Measurements from ENCODE around the gene ANGPTL3. TPM values are rescaled to one million over a fixed set of nuclear protein-coding genes. Genes with fewer than 3 reads are reported as not detected.
"Not testable (repeated sequence)": the region's sequence is repeated elsewhere in the genome, so short reads cannot be mapped to it uniquely, and the experiment has no call there.

The ANGPTL3 gene
- total RNA-seq, 2 donors from 2014 or later: 0.12 TPM; not detected in 1

DNA sequence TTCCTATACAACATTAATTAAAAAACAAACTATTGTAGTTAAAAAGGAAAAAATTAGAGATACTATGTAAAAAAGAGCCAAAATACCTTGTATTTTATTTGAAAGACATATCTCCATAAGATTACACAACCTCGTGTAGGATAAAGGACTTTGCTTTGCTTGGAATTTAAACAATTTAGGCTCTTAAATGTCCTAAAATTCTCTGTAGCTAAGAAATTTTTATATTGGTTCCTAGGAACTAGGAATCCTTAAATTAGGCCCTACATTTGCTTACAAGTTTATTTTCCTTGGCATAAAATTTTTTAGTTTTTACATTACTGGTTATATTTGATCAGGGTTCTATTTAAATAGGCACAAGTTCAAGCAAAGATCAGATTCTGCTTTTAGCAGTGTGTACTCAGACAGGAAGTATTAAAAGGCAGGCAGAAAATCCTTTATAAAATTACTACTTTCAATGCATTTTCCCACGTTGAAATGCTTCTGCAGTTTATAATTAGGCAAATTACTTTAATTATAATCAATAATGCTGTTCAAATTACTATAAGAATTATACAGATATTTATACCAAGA lies 3.4 kb upstream of the ANGPTL3 start:
- no peaks in the 10 kb centered on the region for H3K9me3 ChIP-seq
- H3K4me1 ChIP-seq: no peaks in the 10 kb centered on the region
- H3K4me3 ChIP-seq: no peak overlapping the region
- H3K36me3 ChIP-seq: no peaks in the 10 kb centered on the region
- TF ChIP-seq, protein P1, sequence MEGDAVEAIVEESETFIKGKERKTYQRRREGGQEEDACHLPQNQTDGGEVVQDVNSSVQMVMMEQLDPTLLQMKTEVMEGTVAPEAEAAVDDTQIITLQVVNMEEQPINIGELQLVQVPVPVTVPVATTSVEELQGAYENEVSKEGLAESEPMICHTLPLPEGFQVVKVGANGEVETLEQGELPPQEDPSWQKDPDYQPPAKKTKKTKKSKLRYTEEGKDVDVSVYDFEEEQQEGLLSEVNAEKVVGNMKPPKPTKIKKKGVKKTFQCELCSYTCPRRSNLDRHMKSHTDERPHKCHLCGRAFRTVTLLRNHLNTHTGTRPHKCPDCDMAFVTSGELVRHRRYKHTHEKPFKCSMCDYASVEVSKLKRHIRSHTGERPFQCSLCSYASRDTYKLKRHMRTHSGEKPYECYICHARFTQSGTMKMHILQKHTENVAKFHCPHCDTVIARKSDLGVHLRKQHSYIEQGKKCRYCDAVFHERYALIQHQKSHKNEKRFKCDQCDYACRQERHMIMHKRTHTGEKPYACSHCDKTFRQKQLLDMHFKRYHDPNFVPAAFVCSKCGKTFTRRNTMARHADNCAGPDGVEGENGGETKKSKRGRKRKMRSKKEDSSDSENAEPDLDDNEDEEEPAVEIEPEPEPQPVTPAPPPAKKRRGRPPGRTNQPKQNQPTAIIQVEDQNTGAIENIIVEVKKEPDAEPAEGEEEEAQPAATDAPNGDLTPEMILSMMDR (IDR thresholded peaks at IDR 0.05): no peak
- no peak overlapping the region for H3K9ac ChIP-seq (ENCODE audit: low read depth in 2 of 2, low read length in 2 of 2)
- DNase-seq: no peak
- H3K27me3 ChIP-seq: no peaks in the 10 kb centered on the region
- H3K27ac ChIP-seq: no peak overlapping the region
- intact Hi-C loops (cut with DNase I): no loop called here

DNA sequence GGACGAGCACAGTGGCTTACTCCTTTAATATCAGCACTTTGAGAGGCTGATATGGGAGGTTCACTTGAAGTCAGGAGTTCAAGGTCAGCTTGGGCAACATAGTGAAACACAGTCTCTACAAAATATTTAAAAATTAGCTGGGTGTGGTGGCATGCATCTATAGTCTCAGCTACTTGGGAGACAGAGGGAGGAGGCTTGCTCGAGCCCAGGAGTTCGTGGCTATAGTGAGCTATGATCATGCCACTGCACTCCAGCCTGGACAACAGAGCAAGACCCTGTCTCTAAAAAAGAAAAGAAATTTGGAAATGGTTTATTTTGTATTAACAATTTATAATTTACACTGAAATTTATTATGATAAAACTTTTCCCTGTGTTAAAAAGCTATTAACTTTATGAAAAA lies 1.7 kb upstream of the ANGPTL3 start:
- Histone ChIP-seq H3K27ac (no peak overlapping the region), H3K27me3 (no peaks in the 10 kb centered on the region), H3K9ac (ENCODE audit: low read depth in 2 of 2, low read length in 2 of 2) (no peak overlapping the region), H3K9me3 (no peaks in the 10 kb centered on the region), H3K4me1 (no peaks in the 10 kb centered on the region), H3K36me3 (no peaks in the 10 kb centered on the region), H3K4me3 (no peak overlapping the region)
- intact Hi-C loops (cut with DNase I): no loop called here
- TF ChIP-seq, protein P1 (IDR thresholded peaks at IDR 0.05): no peak
- no peak for DNase-seq

- H3K9me3 ChIP-seq: no peaks in the 10 kb centered on the region
- TF ChIP-seq, protein P1 (IDR thresholded peaks at IDR 0.05): no peak
- H3K36me3 ChIP-seq: no peaks in the 10 kb centered on the region
- H3K4me1 ChIP-seq: no peaks in the 10 kb centered on the region
- no peak overlapping the region for H3K27ac ChIP-seq
- no peak for DNase-seq
- no peak overlapping the region for H3K4me3 ChIP-seq
- no peaks in the 10 kb centered on the region for H3K27me3 ChIP-seq
- intact Hi-C loops (cut with DNase I): no loop called here
- H3K9ac ChIP-seq (ENCODE audit: low read depth in 2 of 2, low read length in 2 of 2): no peak overlapping the region
These were observed 1.7 kb downstream of the ANGPTL3 start for GRCh38 chr1:62599044-62599443.

DNA sequence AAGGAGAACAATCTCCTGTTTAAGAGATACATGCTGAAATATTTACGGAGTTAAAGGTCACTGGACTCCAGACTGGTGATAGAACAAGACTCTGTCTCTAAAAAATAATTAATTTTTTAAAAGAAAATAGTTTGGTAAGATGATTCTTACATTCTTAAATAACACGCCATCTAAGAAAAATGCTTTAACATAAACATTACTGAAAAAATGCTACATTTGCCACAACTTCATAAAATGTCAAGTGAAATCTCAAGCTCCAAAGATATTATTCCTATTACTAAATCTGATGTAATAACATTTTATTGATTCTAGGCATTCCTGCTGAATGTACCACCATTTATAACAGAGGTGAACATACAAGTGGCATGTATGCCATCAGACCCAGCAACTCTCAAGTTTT lies 4.1 kb downstream of the ANGPTL3 start:
- intact Hi-C loops (cut with DNase I): no loop called here
- TF ChIP-seq, protein P1 (IDR thresholded peaks at IDR 0.05): no peak
- no peaks in the 10 kb centered on the region for H3K4me1 ChIP-seq

GRCh38 chr1:62608905-62609304 lies 11.6 kb downstream of the ANGPTL3 start:
- no peak overlapping the region for H3K9ac ChIP-seq (ENCODE audit: low read depth in 2 of 2, low read length in 2 of 2)

More for the DNA sequence above, 4.1 kb downstream of the ANGPTL3 start:
- H3K36me3 ChIP-seq: no peaks in the 10 kb centered on the region
- no peak overlapping the region for H3K9ac ChIP-seq (ENCODE audit: low read depth in 2 of 2, low read length in 2 of 2)
- DNase-seq: no peak
- no peaks in the 10 kb centered on the region for H3K27me3 ChIP-seq
- H3K9me3 ChIP-seq: no peaks in the 10 kb centered on the region
- H3K4me3 ChIP-seq: no peak overlapping the region
- no peak overlapping the region for H3K27ac ChIP-seq

GRCh38 chr1:62610588-62610987 lies 13.3 kb downstream of the ANGPTL3 start:
- H3K27me3 ChIP-seq; intact Hi-C loops (cut with DNase I); H3K36me3 ChIP-seq; DNase-seq; H3K27ac ChIP-seq; H3K9ac ChIP-seq (ENCODE audit: low read depth in 2 of 2, low read length in 2 of 2); H3K9me3 ChIP-seq; H3K4me1 ChIP-seq; H3K4me3 ChIP-seq: not testable (repeated sequence)

More at GRCh38 chr1:62608905-62609304, 11.6 kb downstream of the ANGPTL3 start:
- no peaks in the 10 kb centered on the region for H3K4me1 ChIP-seq
- TF ChIP-seq, protein P1 (IDR thresholded peaks at IDR 0.05): no peak
- no peaks in the 10 kb centered on the region for H3K27me3 ChIP-seq
- DNase-seq: no peak
- no peaks in the 10 kb centered on the region for H3K9me3 ChIP-seq
- intact Hi-C loops (cut with DNase I): no loop called here
- H3K4me3 ChIP-seq: no peak overlapping the region
- no peaks in the 10 kb centered on the region for H3K36me3 ChIP-seq
- no peak overlapping the region for H3K27ac ChIP-seq

All from colonic mucosa (tissue), 4 donors.